ENCODE results near the gene KLC1. TPM values are rescaled to one million over a fixed set of nuclear protein-coding genes. Genes with fewer than 3 reads are reported as not detected.

Gene KLC1
- total and polyA plus RNA-seq, 4 donors = 93.3 to 225 (median 139) TPM

DNA sequence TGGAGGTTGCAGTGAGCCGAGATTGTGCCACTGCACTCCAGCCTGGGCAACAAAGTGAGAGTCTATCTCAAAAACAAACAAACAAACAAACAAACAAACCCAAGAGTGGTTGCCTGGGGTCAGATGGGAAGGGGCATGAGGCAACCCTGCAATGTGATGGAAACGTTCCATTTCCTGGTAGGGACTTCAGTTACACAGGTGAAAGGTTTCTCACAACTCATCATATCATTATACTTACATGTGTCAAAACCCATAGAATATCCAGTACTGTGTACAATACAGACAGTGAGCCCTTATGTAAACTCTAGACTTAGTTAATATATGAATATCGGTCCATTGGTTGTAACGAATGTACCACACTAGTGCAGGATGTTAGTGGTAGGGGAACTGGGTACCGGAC, 7.2 kb upstream of the KLC1 start:
- no peaks in the 10 kb centered on the region for H3K9me3 ChIP-seq (ENCODE audit: control insufficient read depth in 4 of 4, insufficient read depth in 3 of 4, low read length in 3 of 4)
- no peaks in the 10 kb centered on the region for H3K27me3 ChIP-seq (ENCODE audit: control insufficient read depth in 3 of 3, insufficient read depth in 3 of 3, low read length in 2 of 3)
- H3K27ac ChIP-seq (ENCODE audit: low read depth in 1 of 2, low read length in 1 of 2) = no peak overlapping the region
- no peak overlapping the region for H3K4me3 ChIP-seq
- H3K9ac ChIP-seq (ENCODE audit: insufficient read depth in 1 of 2, low read length in 2 of 2) = no peak overlapping the region
- WGBS, 2 donors = 87 to 88% methylated on average over 5 of the region's 5 CpGs
- no peaks in the 10 kb centered on the region for H3K36me3 ChIP-seq (ENCODE audit: control insufficient read depth in 4 of 4, insufficient read depth in 4 of 4, low read length in 4 of 4)
- peaks cover 0 to 17% (median 9%) of the 10 kb centered on the region in 5 donors for H3K4me1 ChIP-seq (ENCODE audit: control insufficient read depth in 5 of 5, insufficient read depth in 5 of 5, low read length in 5 of 5)
- no peak for DNase-seq
- TF ChIP-seq, protein P1, sequence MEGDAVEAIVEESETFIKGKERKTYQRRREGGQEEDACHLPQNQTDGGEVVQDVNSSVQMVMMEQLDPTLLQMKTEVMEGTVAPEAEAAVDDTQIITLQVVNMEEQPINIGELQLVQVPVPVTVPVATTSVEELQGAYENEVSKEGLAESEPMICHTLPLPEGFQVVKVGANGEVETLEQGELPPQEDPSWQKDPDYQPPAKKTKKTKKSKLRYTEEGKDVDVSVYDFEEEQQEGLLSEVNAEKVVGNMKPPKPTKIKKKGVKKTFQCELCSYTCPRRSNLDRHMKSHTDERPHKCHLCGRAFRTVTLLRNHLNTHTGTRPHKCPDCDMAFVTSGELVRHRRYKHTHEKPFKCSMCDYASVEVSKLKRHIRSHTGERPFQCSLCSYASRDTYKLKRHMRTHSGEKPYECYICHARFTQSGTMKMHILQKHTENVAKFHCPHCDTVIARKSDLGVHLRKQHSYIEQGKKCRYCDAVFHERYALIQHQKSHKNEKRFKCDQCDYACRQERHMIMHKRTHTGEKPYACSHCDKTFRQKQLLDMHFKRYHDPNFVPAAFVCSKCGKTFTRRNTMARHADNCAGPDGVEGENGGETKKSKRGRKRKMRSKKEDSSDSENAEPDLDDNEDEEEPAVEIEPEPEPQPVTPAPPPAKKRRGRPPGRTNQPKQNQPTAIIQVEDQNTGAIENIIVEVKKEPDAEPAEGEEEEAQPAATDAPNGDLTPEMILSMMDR (IDR thresholded peaks at IDR 0.05; ENCODE audit: control extremely low read depth, extremely low read depth) = no peak
- no peak for ATAC-seq (ENCODE audit: insufficient read depth, low FRiP score)

DNA sequence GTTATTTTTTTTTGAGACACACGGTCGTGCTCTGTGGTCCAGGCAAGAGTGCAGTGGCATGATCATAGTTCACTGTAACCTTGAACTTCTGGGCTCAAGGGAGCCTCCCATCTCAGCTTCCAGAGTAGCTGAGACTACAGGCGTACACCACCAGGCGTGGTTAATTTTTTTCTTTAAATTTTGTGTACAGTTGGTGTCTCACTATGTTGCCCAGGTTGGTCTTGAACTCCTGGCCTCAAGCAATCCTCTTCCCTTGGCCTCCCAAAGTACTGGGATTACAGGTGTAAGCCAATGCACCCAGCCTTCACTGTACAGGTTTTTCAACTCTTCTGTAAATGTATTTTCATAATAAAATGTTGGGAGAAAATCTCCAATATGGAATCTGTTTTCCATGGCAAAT, 5.7 kb upstream of the KLC1 start:
- H3K9me3 ChIP-seq (ENCODE audit: control insufficient read depth in 4 of 4, insufficient read depth in 3 of 4, low read length in 3 of 4) = no peaks in the 10 kb centered on the region
- peaks cover 0 to 20% (median 15%) of the 10 kb centered on the region in 5 donors for H3K4me1 ChIP-seq (ENCODE audit: control insufficient read depth in 5 of 5, insufficient read depth in 5 of 5, low read length in 5 of 5)
- TF ChIP-seq, protein P1 (IDR thresholded peaks at IDR 0.05; ENCODE audit: control extremely low read depth, extremely low read depth) = no peak
- H3K36me3 ChIP-seq (ENCODE audit: control insufficient read depth in 4 of 4, insufficient read depth in 4 of 4, low read length in 4 of 4) = no peaks in the 10 kb centered on the region
- H3K9ac ChIP-seq (ENCODE audit: insufficient read depth in 1 of 2, low read length in 2 of 2) = no peak overlapping the region
- H3K27ac ChIP-seq (ENCODE audit: low read depth in 1 of 2, low read length in 1 of 2) = peak overlapping the region in 1 of 2 donors; percentile 56
- ATAC-seq (ENCODE audit: insufficient read depth, low FRiP score) (no peak), DNase-seq (no peak)
- H3K27me3 ChIP-seq (ENCODE audit: control insufficient read depth in 3 of 3, insufficient read depth in 3 of 3, low read length in 2 of 3) = no peaks in the 10 kb centered on the region
- no peak overlapping the region for H3K4me3 ChIP-seq
- 81 to 91% methylated on average over 4 of the region's 4 CpGs for WGBS, 2 donors

DNA sequence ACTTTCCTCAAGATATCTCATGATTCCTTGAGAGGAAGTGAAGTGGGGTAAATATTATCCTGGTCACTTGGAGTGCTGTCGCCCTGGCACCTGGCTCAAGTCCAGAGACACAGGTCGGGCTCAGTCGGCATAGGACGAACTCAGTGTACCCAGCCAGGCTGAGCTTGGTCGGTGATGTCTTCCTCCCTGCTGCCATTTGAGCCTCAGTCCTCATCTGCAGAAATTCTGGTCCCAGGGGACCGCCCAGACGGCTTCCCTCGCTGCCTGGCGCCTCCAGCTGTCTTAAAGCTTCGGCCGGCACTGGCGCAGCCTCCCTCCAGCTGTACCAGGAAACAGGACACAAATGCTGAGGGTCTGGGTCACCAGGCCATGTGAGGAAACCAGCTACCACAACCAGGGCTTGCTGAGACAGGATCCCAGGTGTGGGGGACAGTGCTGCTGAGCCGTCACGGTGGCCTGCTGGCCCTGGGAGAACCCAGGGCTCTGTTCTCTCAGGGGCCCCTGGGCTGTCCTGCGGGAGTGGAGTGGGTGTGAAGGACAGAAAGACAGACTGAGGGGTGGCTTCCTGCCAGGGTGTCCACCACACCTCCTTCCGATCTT, 5.0 kb upstream of the KLC1 start:
- 24 to 57% methylated on average over 16 of the region's 16 CpGs for WGBS, 2 donors
- H3K9ac ChIP-seq (ENCODE audit: insufficient read depth in 1 of 2, low read length in 2 of 2) = no peak overlapping the region
- peak overlapping the region in 1 of 2 donors; percentile 82 for H3K27ac ChIP-seq (ENCODE audit: low read depth in 1 of 2, low read length in 1 of 2)
- ATAC-seq (ENCODE audit: insufficient read depth, low FRiP score) = no peak
- peak; percentile 45 to 66 (median 48) for DNase-seq
- TF ChIP-seq, protein P1 (IDR thresholded peaks at IDR 0.05; ENCODE audit: control extremely low read depth, extremely low read depth) = no peak
- H3K9me3 ChIP-seq (ENCODE audit: control insufficient read depth in 4 of 4, insufficient read depth in 3 of 4, low read length in 3 of 4) = no peaks in the 10 kb centered on the region
- H3K4me1 ChIP-seq (ENCODE audit: control insufficient read depth in 5 of 5, insufficient read depth in 5 of 5, low read length in 5 of 5) = peaks cover 0 to 20% (median 17%) of the 10 kb centered on the region in 5 donors
- no peak overlapping the region for H3K4me3 ChIP-seq
- no peaks in the 10 kb centered on the region for H3K27me3 ChIP-seq (ENCODE audit: control insufficient read depth in 3 of 3, insufficient read depth in 3 of 3, low read length in 2 of 3)
- H3K36me3 ChIP-seq (ENCODE audit: control insufficient read depth in 4 of 4, insufficient read depth in 4 of 4, low read length in 4 of 4) = no peaks in the 10 kb centered on the region

DNA sequence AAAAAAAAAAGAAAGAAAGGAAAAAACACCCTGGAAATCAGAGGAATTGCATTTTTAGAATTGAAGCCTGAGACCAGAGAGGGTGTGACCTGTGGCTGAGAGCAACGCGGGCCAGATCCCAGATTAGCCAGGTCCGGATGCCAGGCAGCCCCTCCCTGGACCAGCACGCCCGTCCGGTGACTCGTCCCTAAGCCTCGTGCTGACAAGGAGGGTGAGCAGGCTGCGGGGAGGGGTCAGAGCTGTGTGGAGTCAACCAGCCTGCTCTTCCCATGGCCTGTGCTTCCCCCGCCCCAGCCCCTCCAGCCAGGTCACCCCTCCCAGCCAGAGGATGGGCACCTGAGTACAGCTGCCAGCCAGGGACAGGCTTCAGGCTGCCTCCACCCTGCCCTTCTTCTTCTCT, 4.2 kb upstream of the KLC1 start:
- Histone ChIP-seq H3K4me1 (ENCODE audit: control insufficient read depth in 5 of 5, insufficient read depth in 5 of 5, low read length in 5 of 5) (peaks cover 0 to 20% (median 17%) of the 10 kb centered on the region in 5 donors), H3K9ac (ENCODE audit: insufficient read depth in 1 of 2, low read length in 2 of 2) (no peak overlapping the region), H3K4me3 (no peak overlapping the region), H3K36me3 (ENCODE audit: control insufficient read depth in 4 of 4, insufficient read depth in 4 of 4, low read length in 4 of 4) (no peaks in the 10 kb centered on the region), H3K9me3 (ENCODE audit: control insufficient read depth in 4 of 4, insufficient read depth in 3 of 4, low read length in 3 of 4) (no peaks in the 10 kb centered on the region), H3K27ac (ENCODE audit: low read depth in 1 of 2, low read length in 1 of 2) (peak overlapping the region in 1 of 2 donors; percentile 88), H3K27me3 (ENCODE audit: control insufficient read depth in 3 of 3, insufficient read depth in 3 of 3, low read length in 2 of 3) (no peaks in the 10 kb centered on the region)
- DNase-seq (peak in 1 of 3 donors; percentile 33), ATAC-seq (ENCODE audit: insufficient read depth, low FRiP score) (peak; percentile 22)
- WGBS, 2 donors = 16 to 28% methylated on average over 9 to 10 of the region's 10 CpGs
- TF ChIP-seq, protein P1 (IDR thresholded peaks at IDR 0.05; ENCODE audit: control extremely low read depth, extremely low read depth) = no peak

Data from lung (tissue), 12 donors.